ENCODE measurements around the gene LGALS7B.

LGALS7B gene

DNA sequence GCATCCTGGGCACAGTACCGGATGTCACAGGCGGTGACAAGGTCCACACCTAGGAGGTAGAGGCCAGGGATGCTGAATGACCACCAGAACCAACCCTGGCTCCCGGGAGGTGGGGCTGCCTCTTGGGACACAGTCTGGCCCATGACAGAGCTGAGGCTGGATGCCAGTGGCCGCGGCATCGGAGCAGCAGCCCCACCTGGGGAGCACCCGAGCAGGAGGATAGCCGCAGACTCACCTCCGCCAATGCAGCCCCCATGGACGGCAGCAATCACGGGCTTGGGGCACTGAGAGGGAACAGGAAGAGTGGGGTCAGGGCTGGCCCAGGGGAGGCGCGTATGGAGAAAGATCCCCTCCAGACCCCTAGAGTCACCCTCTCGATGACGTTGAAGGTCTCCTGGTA, 28.1 kb downstream of the LGALS7B start:
- TF ChIP-seq, protein P1, sequence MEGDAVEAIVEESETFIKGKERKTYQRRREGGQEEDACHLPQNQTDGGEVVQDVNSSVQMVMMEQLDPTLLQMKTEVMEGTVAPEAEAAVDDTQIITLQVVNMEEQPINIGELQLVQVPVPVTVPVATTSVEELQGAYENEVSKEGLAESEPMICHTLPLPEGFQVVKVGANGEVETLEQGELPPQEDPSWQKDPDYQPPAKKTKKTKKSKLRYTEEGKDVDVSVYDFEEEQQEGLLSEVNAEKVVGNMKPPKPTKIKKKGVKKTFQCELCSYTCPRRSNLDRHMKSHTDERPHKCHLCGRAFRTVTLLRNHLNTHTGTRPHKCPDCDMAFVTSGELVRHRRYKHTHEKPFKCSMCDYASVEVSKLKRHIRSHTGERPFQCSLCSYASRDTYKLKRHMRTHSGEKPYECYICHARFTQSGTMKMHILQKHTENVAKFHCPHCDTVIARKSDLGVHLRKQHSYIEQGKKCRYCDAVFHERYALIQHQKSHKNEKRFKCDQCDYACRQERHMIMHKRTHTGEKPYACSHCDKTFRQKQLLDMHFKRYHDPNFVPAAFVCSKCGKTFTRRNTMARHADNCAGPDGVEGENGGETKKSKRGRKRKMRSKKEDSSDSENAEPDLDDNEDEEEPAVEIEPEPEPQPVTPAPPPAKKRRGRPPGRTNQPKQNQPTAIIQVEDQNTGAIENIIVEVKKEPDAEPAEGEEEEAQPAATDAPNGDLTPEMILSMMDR (IDR thresholded peaks at IDR 0.05) = no peak

DNA sequence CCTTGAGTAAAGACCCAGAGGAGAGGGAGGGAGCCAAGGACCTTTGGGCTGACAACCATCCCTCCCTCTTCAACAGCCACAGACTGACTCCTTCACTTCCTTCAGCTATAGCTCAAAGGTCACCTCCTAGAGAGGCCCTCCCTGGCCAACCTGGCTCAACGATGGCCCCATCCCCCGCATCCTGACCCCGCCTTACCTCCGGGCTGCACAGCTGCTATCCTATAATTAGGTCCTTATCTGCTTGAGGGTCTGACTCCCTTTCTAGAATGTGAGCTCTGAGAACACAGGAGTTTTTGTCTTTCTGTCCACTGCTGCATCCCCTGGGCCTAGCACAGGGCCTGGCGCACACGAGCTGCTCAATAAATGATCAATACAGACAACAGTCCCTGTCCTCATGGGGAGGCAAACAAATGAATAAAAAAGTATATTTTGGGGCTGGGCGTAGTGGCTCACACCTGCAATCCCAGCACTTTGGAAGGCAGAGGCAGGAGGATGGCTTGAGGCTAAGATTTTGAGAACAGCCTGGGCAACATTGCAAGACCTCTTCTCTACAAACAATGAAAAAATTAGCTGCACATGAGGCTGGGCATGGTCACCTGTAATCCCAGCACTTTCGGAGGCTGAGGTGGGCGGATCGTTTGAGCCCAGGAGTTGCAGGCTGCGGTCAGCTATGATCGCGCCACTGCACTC, 30.4 kb downstream of the LGALS7B start:
- TF ChIP-seq, protein P1 (IDR thresholded peaks at IDR 0.05) = no peak

DNA sequence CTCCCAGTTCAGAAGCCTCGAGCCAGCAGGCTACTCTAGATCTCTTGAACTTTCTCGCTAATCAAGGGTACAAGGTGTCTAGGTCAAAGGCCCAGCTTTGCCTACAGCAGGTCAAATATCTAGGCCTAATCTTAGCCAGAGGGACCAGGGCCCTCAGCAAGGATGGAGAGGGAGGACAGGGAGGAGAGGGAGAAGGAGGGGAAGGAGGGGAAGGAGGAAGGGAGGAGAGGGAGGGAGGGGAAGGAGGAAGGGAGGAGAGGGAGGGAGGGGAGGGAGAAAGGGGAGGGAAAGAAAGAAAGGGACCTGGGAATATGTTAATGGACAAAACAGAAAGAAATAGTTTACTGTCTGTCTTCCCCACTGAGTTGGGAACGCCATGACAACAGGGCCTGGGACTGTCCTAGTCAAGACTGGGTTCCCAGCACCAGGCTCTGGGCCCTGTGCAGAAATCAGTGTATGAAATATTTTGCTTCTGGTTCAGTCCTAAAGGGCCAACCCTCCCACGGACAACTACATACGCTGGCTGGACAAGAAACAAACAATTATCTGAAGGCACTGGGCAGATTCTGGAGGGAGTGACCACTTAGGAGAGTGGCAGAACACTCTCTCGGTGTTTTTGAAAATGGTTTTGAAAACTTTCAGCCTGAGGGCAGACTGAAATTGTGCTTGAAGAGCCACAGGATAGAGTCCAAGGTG, 38.0 kb downstream of the LGALS7B start:
- TF ChIP-seq, protein P1 (IDR thresholded peaks at IDR 0.05) = no peak

DNA sequence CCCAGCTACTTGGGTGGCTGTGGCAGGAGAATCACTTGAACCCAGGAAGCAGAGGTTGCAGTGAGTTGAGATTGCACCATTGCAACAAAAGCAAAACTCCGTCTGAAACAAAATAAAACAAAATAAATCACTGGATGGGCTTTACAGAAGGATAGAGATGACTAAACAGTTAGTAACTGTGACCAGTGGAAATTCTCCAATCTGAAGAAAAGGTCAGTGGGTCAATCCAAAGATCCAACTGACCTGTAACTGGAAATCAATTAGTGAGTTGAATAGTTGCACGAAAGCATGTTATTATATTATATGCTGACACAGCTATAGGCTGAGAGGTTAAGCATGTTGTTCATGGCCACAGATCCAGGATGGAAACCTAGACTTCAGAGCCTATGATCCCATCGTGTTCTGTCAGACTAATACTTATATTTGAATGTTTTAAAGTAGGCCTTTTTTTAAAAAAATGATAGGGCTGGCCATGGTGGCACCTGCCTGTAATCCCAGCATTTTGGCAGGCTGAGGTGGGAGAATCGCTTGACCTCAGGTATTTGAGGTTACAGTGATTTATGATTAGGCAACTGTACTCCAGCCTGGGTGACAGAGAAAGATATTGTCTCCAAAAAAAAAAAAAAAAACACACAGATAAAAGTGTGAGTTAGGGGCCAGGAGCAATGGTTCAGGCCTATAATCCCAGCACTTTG, 41.2 kb downstream of the LGALS7B start:
- TF ChIP-seq, protein P1 (IDR thresholded peaks at IDR 0.05) = no peak

DNA sequence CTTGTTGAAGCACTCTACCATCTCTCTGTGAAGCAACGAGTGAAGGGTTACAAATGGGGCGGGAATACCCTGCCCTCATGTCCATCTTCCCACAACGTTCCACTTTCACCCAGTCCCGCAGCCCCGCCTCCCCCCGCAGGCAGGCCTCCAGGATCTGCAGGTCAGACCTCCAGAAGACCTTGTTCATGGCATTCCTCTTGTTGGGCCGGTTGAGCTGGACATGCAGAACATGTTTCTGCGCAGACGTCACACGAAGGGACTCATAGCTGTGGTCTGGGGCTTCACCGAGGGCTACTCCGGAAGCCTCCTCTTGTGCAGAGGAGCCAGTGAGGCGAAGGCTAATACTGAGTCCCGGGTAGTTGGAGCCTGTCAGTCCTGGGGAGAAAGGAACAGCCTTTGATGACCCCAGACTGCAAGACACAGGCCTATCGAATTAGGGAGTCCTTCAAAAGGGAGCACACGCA, 42.2 kb downstream of the LGALS7B start:
- TF ChIP-seq, protein P1 (IDR thresholded peaks at IDR 0.05) = no peak

DNA sequence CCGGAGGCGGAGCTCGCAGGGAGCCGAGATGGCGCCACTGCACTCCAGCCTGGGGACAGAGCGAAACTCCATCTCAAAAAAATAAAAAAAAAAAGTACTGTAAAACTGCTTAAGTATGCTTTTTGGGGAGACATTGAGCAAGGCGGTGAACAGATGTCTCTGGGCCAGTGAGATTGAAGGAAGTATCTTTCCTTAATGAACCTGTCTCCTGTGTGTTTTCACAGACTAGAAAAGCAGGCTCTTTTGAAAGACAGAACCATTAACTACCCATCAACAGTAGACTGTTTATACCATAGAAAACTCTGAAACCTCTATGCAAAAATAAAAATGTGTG, 44.1 kb downstream of the LGALS7B start:
- TF ChIP-seq, protein P1 (IDR thresholded peaks at IDR 0.05) = no peak

DNA sequence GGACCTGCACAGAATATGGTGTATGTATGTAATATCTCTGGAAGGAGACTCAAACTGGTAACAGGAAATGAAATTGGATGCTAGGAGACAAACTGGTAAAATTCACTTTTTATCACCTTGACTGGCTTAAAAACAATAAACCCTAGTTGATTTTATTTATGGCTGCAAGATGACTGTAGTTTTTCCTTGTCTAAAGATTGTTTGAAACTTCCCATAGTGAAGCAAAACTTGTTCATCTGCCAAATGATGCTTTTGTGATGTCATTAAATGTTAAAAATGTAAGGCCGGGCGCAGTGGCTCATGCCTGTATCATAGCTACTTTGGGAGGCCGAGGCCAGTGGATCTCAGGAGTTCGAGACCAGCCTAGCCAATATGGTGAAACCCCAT, 45.1 kb downstream of the LGALS7B start:
- TF ChIP-seq, protein P1 (IDR thresholded peaks at IDR 0.05) = no peak
